Testis (tissue), 2 donors: Measurements from ENCODE around the gene DIAPH1.

Experiments used
- POLR2A ChIP-seq: fragments of 450-650 bp; IDR thresholded peaks from one replicate; pipeline ENCODE4 v1.6.1; 2017; ENCODE audit warnings: antibody characterized with exemption, mild to moderate bottlenecking, moderate library complexity
- TF ChIP-seq, protein P1 (sequence below), 3 experiments: fragments of 450-650 bp in 2 of 3; fragments of 200-600 bp in 1 of 3; sonication (generic) in 1 of 3; IDR thresholded peaks; one replicate each; pipeline ENCODE4 v1.5.1; 2016 to 2019; ENCODE audit warnings: antibody characterized with exemption in 3 of 3, mild to moderate bottlenecking in 2 of 3, moderate library complexity in 1 of 3

DNA sequence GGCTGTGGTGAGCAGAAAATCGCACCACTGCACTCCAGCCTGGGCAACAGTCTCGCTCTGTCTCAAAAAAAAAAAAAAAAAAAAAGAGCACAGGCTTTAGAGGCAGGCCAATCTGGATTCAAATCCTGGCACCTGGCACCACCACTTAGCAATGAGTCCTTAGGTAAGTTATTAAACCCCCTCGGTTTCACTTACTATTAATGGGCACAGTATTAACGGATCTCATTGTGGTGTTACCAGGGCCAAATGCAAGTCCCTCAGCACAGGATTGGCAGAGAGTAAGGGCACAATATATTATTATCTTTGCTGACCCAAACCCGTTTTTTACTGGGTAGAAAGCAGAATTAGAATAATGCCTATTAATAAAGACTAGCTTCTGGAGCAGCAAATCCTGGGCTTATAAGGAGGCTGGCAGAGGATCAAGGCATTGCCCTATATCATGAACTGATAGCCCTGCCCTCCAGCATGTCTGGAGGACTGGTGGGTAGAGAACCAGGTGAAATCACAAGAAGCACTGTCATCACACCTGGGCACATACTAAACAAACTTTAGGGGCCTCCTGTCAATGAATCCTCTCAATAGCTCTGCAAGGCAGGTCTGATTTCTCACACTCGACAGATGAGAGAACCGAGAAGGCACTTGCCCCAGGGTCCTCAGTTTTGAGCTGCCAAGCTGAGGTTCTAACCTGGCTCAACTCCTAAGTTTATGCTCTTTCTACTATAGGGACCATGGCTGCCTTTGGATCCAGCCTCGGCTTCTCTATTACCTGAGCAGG is 112.2 kb downstream of the DIAPH1 start:
- TF ChIP-seq, protein P1, sequence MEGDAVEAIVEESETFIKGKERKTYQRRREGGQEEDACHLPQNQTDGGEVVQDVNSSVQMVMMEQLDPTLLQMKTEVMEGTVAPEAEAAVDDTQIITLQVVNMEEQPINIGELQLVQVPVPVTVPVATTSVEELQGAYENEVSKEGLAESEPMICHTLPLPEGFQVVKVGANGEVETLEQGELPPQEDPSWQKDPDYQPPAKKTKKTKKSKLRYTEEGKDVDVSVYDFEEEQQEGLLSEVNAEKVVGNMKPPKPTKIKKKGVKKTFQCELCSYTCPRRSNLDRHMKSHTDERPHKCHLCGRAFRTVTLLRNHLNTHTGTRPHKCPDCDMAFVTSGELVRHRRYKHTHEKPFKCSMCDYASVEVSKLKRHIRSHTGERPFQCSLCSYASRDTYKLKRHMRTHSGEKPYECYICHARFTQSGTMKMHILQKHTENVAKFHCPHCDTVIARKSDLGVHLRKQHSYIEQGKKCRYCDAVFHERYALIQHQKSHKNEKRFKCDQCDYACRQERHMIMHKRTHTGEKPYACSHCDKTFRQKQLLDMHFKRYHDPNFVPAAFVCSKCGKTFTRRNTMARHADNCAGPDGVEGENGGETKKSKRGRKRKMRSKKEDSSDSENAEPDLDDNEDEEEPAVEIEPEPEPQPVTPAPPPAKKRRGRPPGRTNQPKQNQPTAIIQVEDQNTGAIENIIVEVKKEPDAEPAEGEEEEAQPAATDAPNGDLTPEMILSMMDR (IDR thresholded peaks at IDR 0.05) = no peak
- no peak for TF ChIP-seq POLR2A
